NCI-H1694 (cell line): ENCODE measurements around the gene SNCB.
"Not testable (repeated sequence)": the region's sequence is repeated elsewhere in the genome, so short reads cannot be mapped to it uniquely, and the experiment has no call there.

Experiments used
- DNase-seq: peaks from one replicate; lab custom pipeline; 2025; lab: John Stamatoyannopoulos, UW

The SNCB gene

GRCh38 chr5:176597417-176598389, 32.6 kb downstream of the SNCB start:
- no peak for DNase-seq

GRCh38 chr5:176596689-176597416, 33.5 kb downstream of the SNCB start:
- no peak for DNase-seq

DNA sequence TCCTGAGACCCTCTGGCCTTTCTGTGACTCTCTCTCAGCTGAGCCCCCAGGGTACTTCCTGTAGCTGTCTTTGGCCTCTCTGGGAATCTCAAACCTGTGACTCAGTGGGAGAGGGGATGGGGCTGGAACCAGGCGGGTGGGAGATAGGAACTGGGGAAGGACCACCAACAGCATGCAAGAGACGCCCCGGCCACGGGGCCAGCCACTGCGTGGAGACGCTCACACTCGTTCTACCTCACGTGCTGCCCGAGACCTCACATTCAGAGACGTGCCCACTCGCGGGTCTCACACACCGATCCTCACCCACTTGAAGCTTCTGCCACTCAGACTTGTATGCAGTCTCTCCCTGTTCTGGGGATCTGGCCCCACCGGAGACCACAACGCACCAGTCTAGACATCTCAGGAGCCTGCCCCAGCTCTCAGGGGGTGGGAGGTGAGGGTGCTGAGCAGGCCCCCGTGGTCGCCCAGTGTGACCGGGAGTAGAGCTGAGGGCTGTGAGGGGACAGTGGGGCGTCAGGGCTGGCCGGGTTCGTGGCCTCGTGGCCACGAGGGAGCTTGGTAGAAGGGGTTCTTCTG, 34.2 kb downstream of the SNCB start:
- DNase-seq = no peak

DNA sequence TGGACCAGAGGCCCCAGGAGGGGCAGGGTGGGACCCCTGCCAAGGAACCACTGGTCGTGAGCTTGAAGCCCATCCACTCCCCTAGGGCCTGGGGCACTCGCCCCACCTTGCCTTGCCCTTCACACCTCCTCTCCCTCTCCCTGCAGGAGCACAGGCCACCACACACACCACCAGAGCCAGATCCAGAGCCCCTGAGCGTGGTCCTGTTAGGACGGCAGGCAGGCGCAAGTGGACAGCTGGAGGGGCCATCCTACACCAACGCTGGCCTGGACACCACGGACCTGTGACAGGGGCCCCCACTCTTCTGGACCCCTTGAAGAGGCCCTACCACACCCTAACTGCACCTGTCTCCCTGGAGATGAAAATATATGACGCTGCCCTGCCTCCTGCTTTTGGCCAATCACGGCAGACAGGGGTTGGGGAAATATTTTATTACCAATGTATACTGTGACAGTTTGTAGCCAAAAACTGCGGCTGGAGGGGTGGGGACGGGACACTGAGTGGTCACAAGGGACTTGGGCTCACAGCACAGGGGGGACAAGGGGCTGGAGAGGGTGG, 34.9 kb downstream of the SNCB start:
- DNase-seq = no peak

GRCh38 chr5:176594554-176594953, 35.8 kb downstream of the SNCB start:
- no peak for DNase-seq

DNA sequence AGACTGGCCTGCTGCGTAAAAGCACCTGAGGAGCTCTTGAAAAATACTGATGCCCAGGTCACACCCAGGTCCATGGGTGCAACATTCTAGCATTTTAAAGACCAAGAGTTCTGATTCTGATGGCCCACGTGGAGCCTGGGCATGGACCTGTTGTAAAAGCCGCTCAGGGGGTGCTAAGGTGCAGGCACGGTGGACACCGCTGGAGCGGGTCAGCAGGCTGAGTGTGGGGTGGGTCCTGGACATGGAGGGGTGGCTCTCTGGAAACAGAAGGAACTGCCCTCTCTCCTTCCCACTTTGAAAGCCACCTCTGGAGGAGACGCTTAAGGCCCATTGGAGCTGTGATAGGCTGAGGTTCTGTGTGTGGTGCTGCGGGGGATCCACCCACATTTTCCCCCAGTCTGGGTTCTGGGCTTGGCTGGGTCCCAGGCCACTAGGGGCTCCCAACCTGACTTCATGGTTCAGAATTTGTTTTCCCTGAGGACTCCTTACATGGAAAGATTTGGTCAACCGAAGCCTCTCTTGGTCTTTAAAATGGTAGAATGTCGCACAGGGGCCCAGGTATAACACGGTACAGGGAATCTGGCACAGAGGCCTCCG, 37.0 kb downstream of the SNCB start:
- no peak for DNase-seq

DNA sequence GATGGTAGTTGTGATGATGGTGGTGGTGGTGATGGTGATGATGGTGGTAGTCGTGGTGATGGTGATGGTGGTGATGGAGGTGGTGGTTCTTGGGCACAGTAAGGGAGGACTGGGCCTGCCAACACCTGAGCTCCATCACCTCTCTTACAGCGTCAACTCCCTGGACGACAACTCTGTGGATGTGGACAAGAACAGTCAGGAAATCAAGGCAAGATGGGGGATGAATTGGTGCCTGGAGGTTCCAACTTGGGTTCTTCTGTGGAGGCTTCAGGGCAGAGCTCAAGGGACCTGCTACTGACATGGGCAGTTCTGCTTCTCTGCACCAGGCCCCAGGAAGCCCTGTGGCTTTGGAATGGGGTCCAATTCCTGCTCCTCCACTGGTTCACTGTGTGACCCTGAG, 37.8 kb downstream of the SNCB start:
- no peak for DNase-seq

DNA sequence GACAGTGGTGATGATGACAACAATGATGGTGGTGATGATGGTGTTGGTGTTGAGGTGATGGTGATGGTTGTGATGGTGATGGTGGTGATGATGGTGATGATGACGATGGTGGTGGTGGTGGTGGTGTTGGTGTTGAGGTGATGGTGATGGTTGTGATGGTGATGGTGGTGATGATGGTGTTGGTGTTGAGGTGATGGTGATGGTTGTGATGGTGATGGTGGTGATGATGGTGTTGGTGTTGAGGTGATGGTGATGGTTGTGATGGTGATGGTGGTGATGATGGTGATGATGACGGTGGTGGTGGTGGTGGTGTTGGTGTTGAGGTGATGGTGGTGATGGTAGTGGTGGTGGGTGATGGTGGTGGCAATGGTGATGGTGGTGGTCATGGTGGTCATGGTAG, 38.7 kb downstream of the SNCB start:
- not testable (repeated sequence) for DNase-seq

DNA sequence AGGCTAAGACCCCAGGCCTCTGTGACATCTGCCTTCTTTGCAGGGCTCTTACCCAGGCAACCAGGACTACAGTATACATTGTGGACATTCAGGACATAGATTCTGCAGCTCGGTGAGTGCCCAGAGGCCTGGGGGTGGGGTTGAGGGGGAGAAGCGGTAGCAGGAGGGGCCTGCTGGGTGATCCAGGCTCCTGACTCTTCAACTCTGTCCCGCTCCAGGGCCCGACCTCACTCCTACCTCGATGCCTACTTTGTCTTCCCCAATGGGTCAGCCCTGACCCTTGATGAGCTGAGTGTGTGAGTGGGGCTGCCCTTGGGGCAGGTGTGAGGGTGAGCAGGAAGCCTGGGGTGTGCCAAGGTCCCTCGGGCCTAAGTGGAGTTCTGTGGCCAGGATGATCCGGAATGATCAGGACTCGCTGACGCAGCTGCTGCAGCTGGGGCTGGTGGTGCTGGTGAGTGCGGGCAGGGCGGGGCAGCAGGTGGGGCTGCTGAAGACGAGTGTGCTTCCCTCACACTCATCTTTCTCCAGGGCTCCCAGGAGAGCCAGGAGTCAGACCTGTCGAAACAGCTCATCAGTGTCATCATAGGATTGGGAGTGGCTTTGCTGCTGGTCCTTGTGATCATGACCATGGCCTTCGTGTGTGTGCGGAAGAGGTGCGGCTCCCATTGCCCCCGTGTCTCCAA, 40.2 kb downstream of the SNCB start:
- no peak for DNase-seq

- no peak for DNase-seq
Observed at GRCh38 chr5:176589039-176589769, 41.1 kb downstream of the SNCB start.

DNA sequence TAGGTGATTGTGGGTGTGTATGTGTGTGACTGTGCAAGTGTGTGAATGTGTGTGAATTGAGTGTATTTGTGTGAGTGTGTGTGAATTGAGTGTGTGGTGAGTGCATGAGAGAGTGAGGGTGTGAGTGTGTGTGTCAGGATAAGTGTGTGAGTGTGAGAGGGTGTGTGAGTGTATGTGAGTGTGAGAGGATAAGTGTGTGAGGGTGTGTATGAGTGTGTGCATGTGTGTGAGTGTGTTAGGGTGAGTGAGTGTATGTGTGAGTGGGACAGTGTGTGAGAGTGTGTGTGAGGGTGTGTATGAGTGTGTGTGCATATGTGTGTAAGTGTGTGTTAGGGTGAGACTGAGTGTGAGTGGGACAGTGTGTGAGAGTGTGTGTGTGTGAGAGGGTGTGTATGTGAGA, 42.0 kb downstream of the SNCB start:
- no peak for DNase-seq

DNA sequence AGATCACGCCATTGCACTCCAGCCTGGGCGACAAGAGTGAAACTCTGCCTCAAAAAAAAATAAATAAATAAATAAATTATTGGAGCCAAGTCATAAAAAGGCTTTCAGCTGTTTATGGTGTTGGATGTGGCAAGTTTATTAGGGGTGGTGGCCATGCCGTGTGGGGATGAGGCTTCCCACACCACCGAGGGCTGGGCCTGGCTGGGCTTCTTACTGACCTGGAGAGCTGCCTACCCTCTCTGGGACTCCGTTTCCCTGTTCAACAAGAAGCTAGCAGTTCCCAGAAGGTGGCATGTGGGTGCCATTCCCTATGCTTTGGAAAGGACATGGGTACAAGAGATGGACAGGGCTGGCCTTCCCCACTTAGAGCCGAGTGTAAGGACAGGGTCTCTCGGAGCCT, 42.9 kb downstream of the SNCB start:
- DNase-seq = no peak

GRCh38 chr5:176583076-176583475, 47.3 kb downstream of the SNCB start:
- DNase-seq = no peak

- DNase-seq = no peak
Observed at GRCh38 chr5:176581361-176581760, 49.0 kb downstream of the SNCB start.

- no peak for DNase-seq
Observed at GRCh38 chr5:176579323-176579722, 51.0 kb downstream of the SNCB start.

DNA sequence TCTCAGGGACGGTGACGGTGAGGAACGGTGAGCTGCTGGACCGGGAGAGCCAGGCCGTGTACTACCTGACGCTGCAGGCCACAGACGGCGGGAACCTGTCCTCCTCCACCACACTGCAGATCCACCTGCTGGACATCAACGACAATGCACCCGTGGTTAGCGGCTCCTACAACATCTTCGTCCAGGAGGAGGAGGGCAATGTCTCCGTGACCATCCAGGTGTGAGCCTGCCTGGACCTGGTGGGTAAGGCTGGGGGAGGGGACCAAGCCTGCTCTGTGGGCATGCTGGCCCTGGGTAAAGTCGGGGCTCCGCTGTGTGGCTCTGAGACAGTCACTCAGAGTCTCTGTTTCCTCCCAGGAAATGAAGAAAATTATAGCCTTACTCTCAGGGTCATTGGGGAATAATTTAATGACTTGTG, 51.9 kb downstream of the SNCB start:
- DNase-seq = no peak

- no peak for DNase-seq
Observed at GRCh38 chr5:176577312-176578176, 52.8 kb downstream of the SNCB start.

DNA sequence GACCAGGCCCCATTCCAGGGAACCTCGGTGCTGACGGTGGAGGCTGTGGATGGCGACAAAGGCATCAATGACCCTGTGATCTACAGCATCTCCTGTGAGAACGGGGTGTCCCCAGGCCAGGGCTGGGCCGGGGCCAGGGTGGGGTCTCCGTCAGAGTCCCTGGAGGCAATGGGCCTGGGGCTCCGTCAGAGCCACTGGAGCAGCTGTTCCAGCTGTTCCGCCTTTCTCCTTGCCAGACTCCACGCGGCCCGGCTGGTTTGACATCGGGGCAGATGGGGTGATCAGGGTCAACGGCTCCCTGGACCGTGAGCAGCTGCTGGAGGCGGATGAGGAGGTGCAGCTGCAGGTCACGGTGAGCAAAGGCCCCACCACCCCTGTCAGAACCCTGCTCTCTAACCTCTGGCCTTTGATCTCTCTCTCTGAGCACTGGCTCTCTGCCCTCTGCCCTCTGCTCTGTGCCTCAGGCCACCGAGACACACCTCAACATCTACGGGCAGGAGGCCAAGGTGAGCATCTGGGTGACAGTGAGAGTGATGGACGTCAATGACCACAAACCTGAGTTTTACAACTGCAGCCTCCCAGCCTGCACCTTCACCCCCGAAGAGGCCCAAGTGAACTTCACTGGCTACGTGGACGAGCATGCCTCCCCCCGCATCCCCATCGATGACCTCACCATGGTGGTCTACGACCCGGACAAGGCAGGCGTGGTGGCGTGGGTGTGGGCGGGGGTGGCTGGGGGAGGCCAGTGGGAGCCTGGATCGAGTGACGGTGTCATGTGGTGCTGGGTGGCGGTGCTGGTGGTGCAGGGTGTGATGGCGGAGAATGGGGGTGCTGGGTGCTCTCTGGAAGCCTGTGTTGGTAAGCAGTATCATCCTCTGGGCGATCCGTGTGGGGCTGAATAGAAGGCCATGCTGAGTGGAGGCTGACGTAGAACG, 54.6 kb downstream of the SNCB start:
- DNase-seq = no peak

DNA sequence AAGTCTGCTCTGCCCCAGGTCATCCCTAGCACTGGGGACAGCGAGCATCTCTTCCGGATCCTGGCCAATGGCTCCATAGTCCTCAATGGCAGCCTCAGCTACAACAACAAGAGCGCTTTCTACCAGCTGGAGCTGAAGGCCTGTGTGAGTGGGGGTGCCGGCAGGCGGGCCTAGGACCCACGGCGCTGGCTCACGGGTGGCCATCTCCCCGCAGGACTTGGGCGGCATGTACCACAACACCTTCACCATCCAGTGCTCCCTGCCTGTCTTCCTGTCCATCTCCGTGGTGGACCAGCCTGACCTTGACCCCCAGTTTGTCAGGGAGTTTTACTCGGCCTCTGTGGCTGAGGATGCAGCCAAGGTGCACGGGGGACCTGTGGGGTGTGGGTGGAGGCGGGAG, 55.3 kb downstream of the SNCB start:
- DNase-seq = no peak
